Kidney (tissue), 14 donors: ENCODE data around the gene RPS19BP1. TPM values are rescaled to one million over a fixed set of nuclear protein-coding genes. Genes with fewer than 3 reads are reported as not detected.

Experiments used
- DNase-seq, 5 donors: peaks; one replicate each; pipeline ENCODE4 v3.0.0-alpha.2; 2013 to 2020
- FAIRE-seq: peaks from 2 replicates; lab custom pipeline; 2012; peaks lifted over from hg19 to GRCh38; lab: Jason Lieb, UNC
- H3K27ac ChIP-seq, 2 donors: one replicate each; pipeline ENCODE4 v1.7.0; 2013; ENCODE audit warnings: low read depth in 2 of 2, low read length in 2 of 2, inconsistent platforms in 1 of 2
- H3K27me3 ChIP-seq: one replicate; pipeline ENCODE4 v1.7.1; 2013; ENCODE audit warnings: low read length, inconsistent platforms; ENCODE audit not compliant: control insufficient read depth, insufficient read depth
- H3K36me3 ChIP-seq, 3 donors: one replicate each; pipeline versions ENCODE4 v1.7.0 to v1.7.1; 2013; ENCODE audit warnings: low read length in 3 of 3, control low read depth in 1 of 3, inconsistent platforms in 1 of 3; ENCODE audit not compliant: insufficient read depth in 3 of 3, control insufficient read depth in 2 of 3
- H3K4me1 ChIP-seq, 3 donors: one replicate each; pipeline versions ENCODE4 v1.7.0 to v1.7.1; 2013; ENCODE audit warnings: low read length in 3 of 3, inconsistent platforms in 1 of 3, low read depth in 1 of 3; ENCODE audit not compliant: control insufficient read depth in 2 of 3, insufficient read depth in 2 of 3
- H3K4me3 ChIP-seq, 3 donors: one replicate each; pipeline versions ENCODE4 v1.7.0 to v1.8.1; 2013; ENCODE audit warnings: low read length in 3 of 3, control low read depth in 1 of 3, inconsistent platforms in 1 of 3
- H3K9ac ChIP-seq, 3 donors: one replicate each; pipeline versions ENCODE4 v1.7.0 to v1.7.1; 2013; ENCODE audit warnings: low read length in 3 of 3, control low read depth in 1 of 3, inconsistent platforms in 1 of 3
- H3K9me3 ChIP-seq, 3 donors: one replicate each; pipeline versions ENCODE4 v1.7.0 to v1.7.1; 2013; ENCODE audit warnings: low read length in 3 of 3, control low read depth in 1 of 3, inconsistent platforms in 1 of 3; ENCODE audit not compliant: control insufficient read depth in 2 of 3, insufficient read depth in 1 of 3
- CTCF ChIP-seq: IDR thresholded peaks from 3 replicates; pipeline ENCODE4 v1.5.1; 2012; ENCODE audit warnings: mild to moderate bottlenecking, moderate library complexity, borderline replicate concordance; ENCODE audit not compliant: insufficient read depth; ENCODE audit errors: extremely low read depth
- intact Hi-C: fragments of 100-400 bp; cut with DNase I; formaldehyde crosslinking; loops from one replicate; pipeline ENCODE4 v1.11.1; 2022
- polyA plus RNA-seq: library from polyadenylated mRNA; stranded (reverse); fragments of 350-450 nt; fragmentation: Illumina TruSeq; extraction: RNeasy Lipid Tissue Mini Kit (QIAGEN cat#74804); gene quantifications from one replicate; pipeline ENCODE4 v1.2.3, GENCODE V29; 2014; ENCODE audit warnings: low read depth, low replicate concordance; ENCODE audit not compliant: insufficient read depth
- total RNA-seq: library from RNA; stranded (reverse); fragmentation: NEBNext Ultra II Directional; extraction: Animal tissue kit (Norgen Biotek cat#: 25700); gene quantifications from one replicate; pipeline ENCODE4 v1.2.1, GENCODE V29; 2021
- donor health status: control.
- donor health status: control.
- donor health status: control.
- donor health status: control.
- donor health status: control.
- donor health status: DM: yes; HTN: yes; CAD: no.
- donor health status: Normal renal cell carcinoma (clear cell type).

The RPS19BP1 gene
- total and polyA plus RNA-seq, 2 donors from 2014 or later, result 51.8 to 180 TPM

- H3K9me3 ChIP-seq, result no peaks in the 10 kb centered on the region
- no peak overlapping the region for H3K27ac ChIP-seq
- H3K27me3 ChIP-seq, result no peaks in the 10 kb centered on the region
- no peak for FAIRE-seq
- H3K9ac ChIP-seq, result no peak overlapping the region
- no peak overlapping the region for H3K4me3 ChIP-seq
- DNase-seq, result peak in 1 of 5 donors; percentile 34
- TF ChIP-seq CTCF, result no peak
- no peaks in the 10 kb centered on the region for H3K36me3 ChIP-seq
- H3K4me1 ChIP-seq, result no peaks in the 10 kb centered on the region
- intact Hi-C loops, result no loop called here
Measured at GRCh38 chr22:39543095-39543494, 10.5 kb upstream of the RPS19BP1 start.

DNA sequence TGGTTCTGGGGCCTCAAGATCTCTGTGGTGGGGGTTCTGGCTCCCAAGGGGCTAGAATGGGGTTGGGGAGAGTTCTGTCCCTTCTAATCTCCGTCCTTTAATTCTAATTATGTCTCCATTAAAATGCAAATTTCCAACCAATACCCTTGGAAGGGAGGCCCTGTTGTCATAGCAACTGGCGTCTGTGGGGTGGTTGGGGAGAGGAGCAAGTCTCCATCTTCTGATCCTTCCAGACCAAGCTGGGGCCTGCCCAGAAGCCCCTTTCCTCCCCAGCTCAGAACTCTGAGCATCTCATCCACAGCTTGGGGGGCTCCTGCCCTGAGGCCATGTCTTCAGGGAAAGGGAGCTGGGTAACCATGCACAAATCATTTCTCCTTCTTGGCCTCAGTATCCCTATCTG is 5.4 kb upstream of the RPS19BP1 start:
- no peak for DNase-seq
- Histone ChIP-seq H3K4me1 (peaks cover 0 to 3% (median 0%) of the 10 kb centered on the region in 3 donors), H3K27ac (no peak overlapping the region), H3K27me3 (no peaks in the 10 kb centered on the region), H3K9me3 (no peaks in the 10 kb centered on the region), H3K4me3 (no peak overlapping the region), H3K9ac (no peak overlapping the region), H3K36me3 (no peaks in the 10 kb centered on the region)
- TF ChIP-seq CTCF, result no peak
- no peak for FAIRE-seq
- intact Hi-C loops, result loop anchor here (10.0 kb wide), 1 partner anchor 487 kb away; no protein-coding TSS in a partner anchor

DNA sequence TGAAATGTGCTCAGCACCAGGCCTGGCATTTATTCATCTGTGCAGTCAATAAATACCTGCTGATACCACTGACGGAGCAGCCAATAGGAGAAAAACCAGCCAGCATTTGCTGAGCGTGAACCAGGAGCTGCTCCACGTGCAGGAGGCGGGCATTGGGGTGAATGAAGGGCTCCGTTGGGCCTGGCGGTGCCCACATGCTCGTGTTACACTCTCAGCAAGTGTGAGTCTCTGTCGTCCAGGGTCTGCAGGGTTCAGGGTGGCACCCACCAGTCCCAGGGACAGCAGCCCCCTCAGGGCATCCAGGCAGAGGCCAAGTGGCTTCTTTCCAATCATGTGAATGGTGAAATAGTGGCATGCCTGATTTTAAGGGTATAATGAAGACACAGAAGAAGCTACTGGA is 4.2 kb upstream of the RPS19BP1 start:
- TF ChIP-seq CTCF, result no peak
- FAIRE-seq (no peak), DNase-seq (no peak)
- peaks cover 0 to 7% (median 4%) of the 10 kb centered on the region in 3 donors for H3K4me1 ChIP-seq
- intact Hi-C loops, result loop anchor here (10.0 kb wide), 1 partner anchor 488 kb away; no protein-coding TSS in a partner anchor
- no peak overlapping the region for H3K27ac ChIP-seq
- no peak overlapping the region for H3K9ac ChIP-seq
- H3K4me3 ChIP-seq, result no peak overlapping the region
- no peaks in the 10 kb centered on the region for H3K36me3 ChIP-seq
- H3K27me3 ChIP-seq, result no peaks in the 10 kb centered on the region
- no peaks in the 10 kb centered on the region for H3K9me3 ChIP-seq
